DND-41 (cell line): ENCODE data around the gene HPCAL1.

Experiments
- CTCF ChIP-seq: IDR thresholded peaks from 2 replicates; pipeline ENCODE4 v1.5.1; 2012; ENCODE audit warnings: borderline replicate concordance, low read length, moderate library complexity, mild to moderate bottlenecking; ENCODE audit not compliant: poor library complexity, severe bottlenecking; ENCODE audit errors: extremely low read depth
- EZH2 ChIP-seq: IDR thresholded peaks from 3 replicates; pipeline ENCODE4 v1.6.1; 2012; ENCODE audit warnings: borderline replicate concordance, low read depth, mild to moderate bottlenecking, moderate library complexity, low read length, inconsistent platforms; ENCODE audit not compliant: severe bottlenecking

- TF ChIP-seq CTCF (no peak), EZH2 (no peak)
These were observed 124.9 kb downstream of the HPCAL1 start for GRCh38 chr2:10427618-10427949.
